GM21528 (cell line): ENCODE measurements around the gene DGLUCY.
"Not testable (repeated sequence)": the region's sequence is repeated elsewhere in the genome, so short reads cannot be mapped to it uniquely, and the experiment has no call there.

Experiments used
- ATAC-seq: cut with Tn5 transposase; IDR thresholded peaks from one replicate; pipeline ENCODE4 v1.9.1; 2021; ENCODE audit warnings: mild to moderate bottlenecking, moderate library complexity; ENCODE audit not compliant: unreplicated experiment, low FRiP score

Gene DGLUCY

GRCh38 chr14:91100102-91100501, 13.8 kb upstream of the DGLUCY start:
- no peak for ATAC-seq

- no peak for ATAC-seq
Measured at GRCh38 chr14:91103116-91103515, 10.8 kb upstream of the DGLUCY start.

GRCh38 chr14:91108941-91109611, 4.8 kb upstream of the DGLUCY start:
- no peak for ATAC-seq

GRCh38 chr14:91111443-91111842, 2.4 kb upstream of the DGLUCY start:
- no peak for ATAC-seq

- no peak for ATAC-seq
Measured at GRCh38 chr14:91112194-91112593, 1.7 kb upstream of the DGLUCY start.

GRCh38 chr14:91114079-91115065, 499 bp downstream of the DGLUCY start:
- peak; percentile 87 for ATAC-seq

GRCh38 chr14:91115986-91116770, 2.3 kb downstream of the DGLUCY start:
- no peak for ATAC-seq

GRCh38 chr14:91116913-91117588, 3.2 kb downstream of the DGLUCY start:
- ATAC-seq, result no peak

- no peak for ATAC-seq
Measured at GRCh38 chr14:91117960-91118359, 4.1 kb downstream of the DGLUCY start.

GRCh38 chr14:91118511-91119068, 4.7 kb downstream of the DGLUCY start:
- no peak for ATAC-seq

GRCh38 chr14:91119556-91120311, 5.9 kb downstream of the DGLUCY start:
- ATAC-seq, result no peak

- ATAC-seq, result no peak
Measured at GRCh38 chr14:91123201-91123600, 9.3 kb downstream of the DGLUCY start.

GRCh38 chr14:91124406-91125270, 10.8 kb downstream of the DGLUCY start:
- not testable (repeated sequence) for ATAC-seq

- ATAC-seq, result no peak
Measured at GRCh38 chr14:91125271-91125660, 11.4 kb downstream of the DGLUCY start.

GRCh38 chr14:91125801-91126200, 11.9 kb downstream of the DGLUCY start:
- ATAC-seq, result no peak

GRCh38 chr14:91126761-91127160, 12.9 kb downstream of the DGLUCY start:
- no peak for ATAC-seq

GRCh38 chr14:91127401-91127801, 13.5 kb downstream of the DGLUCY start:
- ATAC-seq, result no peak

- ATAC-seq, result no peak
Measured at GRCh38 chr14:91127924-91128323, 14.1 kb downstream of the DGLUCY start.
